Measurements from ENCODE around the gene GDPD1. TPM values are rescaled to one million over a fixed set of nuclear protein-coding genes. Genes with fewer than 3 reads are reported as not detected.
"Not testable (repeated sequence)": the region's sequence is repeated elsewhere in the genome, so short reads cannot be mapped to it uniquely, and the experiment has no call there.

The GDPD1 gene
- total RNA-seq, 2 experiments from 2014 or later, result 2.2 TPM

DNA sequence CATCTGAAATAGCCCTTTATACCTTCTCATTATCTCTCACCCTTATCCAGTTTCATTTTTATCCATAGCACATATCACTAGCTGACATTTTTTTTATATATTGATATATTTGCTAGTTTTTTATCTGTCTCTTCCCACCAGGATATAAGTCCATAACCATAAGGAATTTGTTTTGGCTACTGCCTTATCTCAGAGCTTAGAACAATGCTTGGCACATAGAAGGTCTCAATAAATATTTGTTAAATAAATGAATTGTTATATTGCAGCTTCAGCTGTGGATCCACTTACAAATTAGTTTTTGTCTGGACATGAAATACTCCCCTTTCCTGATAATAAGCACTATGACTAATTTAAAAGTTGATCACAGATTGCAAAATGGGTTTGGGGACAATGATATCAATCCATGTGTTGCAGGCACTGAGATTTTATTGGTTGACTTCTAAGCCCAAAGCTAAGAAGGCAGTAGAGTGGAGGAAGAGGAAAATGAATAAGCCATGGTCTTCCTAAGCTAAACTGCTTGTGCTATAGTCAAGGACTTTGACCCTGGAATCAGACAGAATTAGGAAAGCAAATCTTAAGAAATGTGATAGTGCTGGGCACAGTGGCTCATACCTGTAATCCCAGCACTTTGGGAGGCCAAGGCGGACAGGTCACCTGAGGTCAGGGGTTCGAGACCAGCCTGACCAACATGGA, 79.2 kb downstream of the GDPD1 start:
- H3K36me3 Mint-ChIP-seq (ENCODE audit: low read depth), result no peaks in the 10 kb centered on the region
- intact Hi-C loops (cut with micrococcal nuclease), result no loop called here
- CTCF ChIA-PET, result interaction anchor here (1.0 kb wide), 2 partner anchors 11 to 141 kb away, joined by 4 to 5 read pairs; no protein-coding TSS in a partner anchor

DNA sequence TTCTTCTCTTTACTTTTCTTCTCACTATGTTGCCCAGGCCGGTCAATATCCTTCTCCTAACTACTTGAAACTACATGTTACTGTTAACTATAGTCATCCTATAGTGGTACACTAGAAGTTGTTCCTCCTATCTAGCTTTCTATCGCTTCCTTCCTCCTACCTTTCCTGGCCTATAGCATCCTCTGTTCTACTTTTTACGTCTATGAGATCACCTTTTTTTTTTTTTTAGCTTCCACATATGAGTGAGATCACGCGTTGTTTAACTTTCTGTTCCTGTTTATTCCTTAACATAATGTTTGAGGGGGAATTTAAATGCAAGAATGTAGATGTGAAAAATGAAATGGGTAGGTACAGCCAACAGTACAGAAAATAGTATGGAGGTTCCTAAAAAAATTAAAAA, 80.6 kb downstream of the GDPD1 start:
- Mint-ChIP-seq H3K36me3 (ENCODE audit: low read depth) (no peaks in the 10 kb centered on the region), H3K9me3 (no peaks in the 10 kb centered on the region), H3K27me3 (ENCODE audit: low read depth) (no peaks in the 10 kb centered on the region), H3K4me3 (no peak overlapping the region), H3K4me1 (ENCODE audit: low read depth) (no peaks in the 10 kb centered on the region), H3K27ac (no peak overlapping the region)
- CTCF ChIA-PET, result no interaction called here
- intact Hi-C loops (cut with micrococcal nuclease), result no loop called here
- DNase-seq, result no peak

More for the DNA sequence above, 79.2 kb downstream of the GDPD1 start:
- Mint-ChIP-seq H3K4me3 (no peak overlapping the region), H3K4me1 (ENCODE audit: low read depth) (no peaks in the 10 kb centered on the region), H3K27me3 (ENCODE audit: low read depth) (no peaks in the 10 kb centered on the region), H3K9me3 (no peaks in the 10 kb centered on the region), H3K27ac (no peak overlapping the region)
- DNase-seq, result no peak

DNA sequence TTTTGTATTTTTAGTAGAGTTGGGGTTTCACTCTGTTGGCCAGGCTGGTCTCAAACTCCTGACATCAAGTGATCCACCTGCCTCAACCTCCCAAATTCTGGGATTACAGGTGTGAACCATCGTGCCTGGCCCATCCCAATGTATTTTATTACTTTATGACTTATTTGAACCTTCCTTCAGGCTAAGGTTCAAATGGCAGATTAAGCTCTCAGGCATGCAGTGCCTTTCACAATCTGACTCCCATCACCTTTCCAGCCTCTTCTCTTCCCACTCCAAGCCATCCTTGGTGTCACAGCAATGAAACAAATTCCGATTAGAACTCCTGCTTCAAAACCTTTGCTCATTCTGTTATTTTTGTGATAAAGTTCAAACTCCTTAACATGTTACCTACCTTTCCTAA, 84.5 kb downstream of the GDPD1 start:
- intact Hi-C loops (cut with micrococcal nuclease), result no loop called here
- Mint-ChIP-seq H3K27me3 (ENCODE audit: low read depth) (no peaks in the 10 kb centered on the region), H3K36me3 (ENCODE audit: low read depth) (no peaks in the 10 kb centered on the region), H3K27ac (no peak overlapping the region), H3K4me3 (no peak overlapping the region), H3K9me3 (no peaks in the 10 kb centered on the region), H3K4me1 (ENCODE audit: low read depth) (no peaks in the 10 kb centered on the region)
- DNase-seq, result no peak
- CTCF ChIA-PET, result interaction anchor here (0.6 kb wide), 1 partner anchor 133 kb away, joined by 3 read pairs; no protein-coding TSS in a partner anchor

DNA sequence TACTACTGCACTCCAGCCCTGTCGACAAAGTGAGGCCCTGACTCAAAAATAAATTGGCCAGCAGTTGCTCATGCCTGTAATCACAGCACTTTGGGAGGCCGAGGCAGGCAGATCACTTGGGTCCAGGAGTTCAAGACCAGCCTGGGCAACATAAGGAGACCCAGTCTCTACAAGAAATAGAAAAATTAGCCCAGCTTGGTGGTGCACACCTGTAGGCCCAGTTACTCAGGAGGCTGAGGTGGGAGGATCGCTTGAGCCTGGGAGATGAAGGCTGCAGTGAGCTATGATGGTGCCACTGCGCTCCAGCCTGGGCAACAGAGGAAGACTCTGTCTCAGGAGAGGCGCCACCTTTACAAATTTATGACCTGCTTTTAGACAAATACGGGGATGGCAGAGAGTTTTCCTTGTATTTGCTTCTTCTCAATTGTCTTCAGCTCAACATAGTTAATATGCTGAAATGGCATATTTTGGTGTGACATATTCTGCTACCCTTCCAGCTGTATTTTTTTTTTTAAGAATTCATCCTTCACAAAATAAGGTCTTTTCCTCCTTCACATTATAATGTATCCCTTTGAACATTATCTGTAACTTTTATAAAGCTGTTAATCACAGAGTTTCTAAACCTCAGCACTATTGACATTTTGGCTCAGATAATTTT, 90.1 kb downstream of the GDPD1 start:
- CTCF ChIA-PET, result interaction anchor here (0.6 to 4.4 kb wide), 30 partner anchors 11 to 390 kb away, joined by 3 to 101 read pairs (median 4); no protein-coding TSS in a partner anchor
- H3K36me3 Mint-ChIP-seq (ENCODE audit: low read depth), result no peaks in the 10 kb centered on the region
- no peaks in the 10 kb centered on the region for H3K4me1 Mint-ChIP-seq (ENCODE audit: low read depth)
- H3K9me3 Mint-ChIP-seq, result no peaks in the 10 kb centered on the region
- H3K27me3 Mint-ChIP-seq (ENCODE audit: low read depth), result no peaks in the 10 kb centered on the region
- DNase-seq, result no peak
- no peak overlapping the region for H3K4me3 Mint-ChIP-seq
- H3K27ac Mint-ChIP-seq, result no peak overlapping the region
- intact Hi-C loops (cut with micrococcal nuclease), result no loop called here

DNA sequence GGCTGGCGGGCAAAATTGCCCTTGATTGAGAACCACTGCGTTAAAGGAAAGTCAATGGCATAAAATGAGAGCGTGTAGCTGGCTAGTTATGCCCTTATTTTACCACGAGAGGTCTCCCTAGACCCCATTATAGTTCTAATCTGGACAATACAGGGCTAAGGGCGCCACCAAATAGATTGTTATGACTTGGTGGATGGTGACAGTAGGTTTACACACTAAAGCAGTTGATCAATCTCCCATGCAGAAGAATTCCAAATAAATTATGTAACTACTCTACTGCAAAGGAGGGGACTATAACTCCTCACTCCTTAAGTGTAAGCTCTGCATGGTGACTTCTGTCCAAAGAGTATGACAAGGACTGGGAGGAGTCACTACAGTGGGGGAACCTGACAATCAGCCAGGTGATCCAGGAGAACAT, 90.7 kb downstream of the GDPD1 start:
- Mint-ChIP-seq H3K4me3 (no peak overlapping the region), H3K36me3 (ENCODE audit: low read depth) (no peaks in the 10 kb centered on the region), H3K4me1 (ENCODE audit: low read depth) (no peaks in the 10 kb centered on the region), H3K9me3 (no peaks in the 10 kb centered on the region), H3K27ac (no peak overlapping the region), H3K27me3 (ENCODE audit: low read depth) (no peaks in the 10 kb centered on the region)
- CTCF ChIA-PET, result interaction anchor here (0.6 to 4.4 kb wide), 26 partner anchors 10 to 351 kb away, joined by 3 to 101 read pairs (median 4); partner anchors contain the start of gene CLTC
- intact Hi-C loops (cut with micrococcal nuclease), result loop anchor here (1.0 kb wide), 5 partner anchors 18 to 210 kb away; partner anchors contain the start of gene GDPD1
- peak; percentile 54 for DNase-seq

DNA sequence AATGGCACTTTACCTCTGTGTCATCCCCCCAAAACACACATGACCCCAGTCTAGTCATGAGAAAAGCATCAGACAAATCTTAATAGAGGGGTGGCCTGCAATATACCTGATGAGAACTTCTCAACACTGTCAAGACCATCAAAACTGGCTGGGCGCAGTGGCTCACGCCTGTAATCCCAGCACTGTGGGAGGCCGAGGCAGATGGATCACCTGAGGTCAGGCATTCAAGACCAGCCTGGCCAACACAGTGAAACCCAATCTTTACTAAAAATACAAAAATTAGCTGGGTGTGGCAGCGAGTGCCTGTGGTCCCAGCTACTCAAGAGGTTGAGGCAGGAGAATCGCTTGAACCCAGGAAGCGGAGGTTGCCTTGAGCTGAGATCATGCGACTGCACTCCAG, 91.2 kb downstream of the GDPD1 start:
- H3K4me3 Mint-ChIP-seq; H3K27ac Mint-ChIP-seq; H3K36me3 Mint-ChIP-seq (ENCODE audit: low read depth); H3K9me3 Mint-ChIP-seq; DNase-seq; H3K27me3 Mint-ChIP-seq (ENCODE audit: low read depth); H3K4me1 Mint-ChIP-seq (ENCODE audit: low read depth): not testable (repeated sequence)
- intact Hi-C loops (cut with micrococcal nuclease), result loop anchor here (1.0 kb wide), 5 partner anchors 18 to 210 kb away; partner anchors contain the start of gene GDPD1
- CTCF ChIA-PET, result interaction anchor here (0.6 to 4.4 kb wide), 19 partner anchors 10 to 351 kb away, joined by 3 to 101 read pairs (median 4); partner anchors contain the start of gene CLTC

DNA sequence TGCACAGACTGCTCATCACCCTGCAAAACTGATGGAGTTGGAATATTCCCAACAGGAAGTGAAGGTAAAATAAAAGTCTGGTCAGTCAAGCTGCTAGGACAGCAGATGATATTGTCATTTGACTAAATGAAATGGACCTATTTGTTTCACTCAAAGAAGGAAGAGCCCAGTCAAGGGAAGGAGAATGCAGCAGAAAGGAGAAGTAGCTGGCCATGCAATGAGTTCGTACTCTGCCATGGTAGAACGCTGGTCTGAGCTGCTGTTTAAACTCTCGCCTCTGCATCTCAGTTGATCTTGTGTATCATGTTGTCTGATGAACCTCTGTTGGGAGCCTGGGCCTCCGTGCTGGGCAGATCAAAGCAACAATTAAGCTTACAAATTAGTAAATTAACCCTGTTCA, 95.6 kb downstream of the GDPD1 start:
- no peak overlapping the region for H3K27ac Mint-ChIP-seq
- no peak for DNase-seq
- CTCF ChIA-PET, result interaction anchor here (0.6 to 6.2 kb wide), 10 partner anchors 13 to 214 kb away, joined by 3 to 62 read pairs (median 5); partner anchors contain the start of gene GDPD1
- H3K36me3 Mint-ChIP-seq (ENCODE audit: low read depth), result no peaks in the 10 kb centered on the region
- H3K4me1 Mint-ChIP-seq (ENCODE audit: low read depth), result no peaks in the 10 kb centered on the region
- no peak overlapping the region for H3K4me3 Mint-ChIP-seq
- intact Hi-C loops (cut with micrococcal nuclease), result no loop called here
- no peaks in the 10 kb centered on the region for H3K27me3 Mint-ChIP-seq (ENCODE audit: low read depth)
- H3K9me3 Mint-ChIP-seq, result no peaks in the 10 kb centered on the region

Other genes with a start within 250 kb of the GDPD1 start
- gene TRIM37, start 113.6 kb upstream of the GDPD1 start, total RNA-seq, result 10 to 100 TPM; 19.9 to 24.1 TPM
- gene SKA2, start 65.3 kb upstream of the GDPD1 start, total RNA-seq, result 10 to 100 TPM; 74.6 to 86.5 TPM
- gene PRR11, start 64.8 kb upstream of the GDPD1 start, total RNA-seq, result 10 to 100 TPM; 77.4 to 82.1 TPM
- 10 to 100 TPM; 11.1 to 11.9 TPM for gene SMG8, start 10.5 kb upstream of the GDPD1 start, total RNA-seq
- 1 to 10 TPM; 4.3 to 4.4 TPM for gene YPEL2, start 111.1 kb downstream of the GDPD1 start, total RNA-seq

Measured in activated naive CD4-positive, alpha-beta T cell treated with anti-CD3 and anti-CD28 coated beads for 36 hours (primary cell).